LNCAP (cell line): ENCODE data around the gene FOXP1.

ENCODE experiments used
- CTCF ChIP-seq: fragments of 450-650 bp; IDR thresholded peaks from 2 replicates; pipeline ENCODE4 v1.5.1; 2017; ENCODE audit warnings: mild to moderate bottlenecking

Gene FOXP1

GRCh38 chr3:71229905-71230657 lies 353.4 kb downstream of the FOXP1 start:
- TF ChIP-seq CTCF = no peak

GRCh38 chr3:71228156-71228866 lies 355.2 kb downstream of the FOXP1 start:
- no peak for TF ChIP-seq CTCF

- no peak for TF ChIP-seq CTCF
These were observed 356.3 kb downstream of the FOXP1 start for GRCh38 chr3:71227270-71227661.

- no peak for TF ChIP-seq CTCF
These were observed 356.8 kb downstream of the FOXP1 start for GRCh38 chr3:71226565-71227269.

- TF ChIP-seq CTCF = no peak
These were observed 357.5 kb downstream of the FOXP1 start for GRCh38 chr3:71225951-71226564.

- TF ChIP-seq CTCF = no peak
These were observed 358.4 kb downstream of the FOXP1 start for GRCh38 chr3:71225002-71225684.
